Fibroblast of skin of right biceps (primary cell): ENCODE data around the gene OR8H2.
"Not testable (repeated sequence)": the region's sequence is repeated elsewhere in the genome, so short reads cannot be mapped to it uniquely, and the experiment has no call there.

Experiments
- DNase-seq: peaks from one replicate; pipeline ENCODE4 v3.0.0-alpha.2; 2013

Gene OR8H2, protein sequence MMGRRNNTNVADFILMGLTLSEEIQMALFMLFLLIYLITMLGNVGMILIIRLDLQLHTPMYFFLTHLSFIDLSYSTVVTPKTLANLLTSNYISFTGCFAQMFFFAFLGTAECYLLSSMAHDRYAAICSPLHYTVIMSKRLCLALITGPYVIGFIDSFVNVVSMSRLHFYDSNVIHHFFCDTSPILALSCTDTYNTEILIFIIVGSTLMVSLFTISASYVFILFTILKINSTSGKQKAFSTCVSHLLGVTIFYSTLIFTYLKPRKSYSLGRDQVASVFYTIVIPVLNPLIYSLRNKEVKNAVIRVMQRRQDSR

DNA sequence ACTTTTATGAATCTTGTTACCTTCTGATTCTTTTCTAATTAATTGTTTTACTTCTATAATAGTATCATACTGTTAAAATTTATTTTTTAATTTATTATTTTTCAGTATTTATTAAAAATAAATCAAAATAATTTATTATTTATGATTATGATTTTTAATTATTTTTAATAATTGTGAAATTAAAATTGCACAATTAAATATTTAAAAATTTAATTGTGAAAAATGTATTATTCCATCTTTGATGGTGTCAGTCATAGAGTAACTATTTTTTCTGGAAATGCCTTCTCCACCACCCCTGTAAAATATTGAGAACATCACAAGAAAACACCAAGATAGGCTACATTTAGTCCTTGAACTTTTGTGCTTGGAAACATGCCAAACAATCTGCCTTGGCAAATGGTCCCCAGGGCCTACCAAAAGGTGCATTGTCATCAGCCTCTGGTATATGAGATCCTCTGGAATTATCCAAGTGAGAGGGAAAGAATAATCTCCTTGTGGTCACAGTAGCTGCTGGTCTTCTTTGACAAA, at the start of gene OR8H2:
TSS of gene OR8H2 (plus strand) at position 478 of the 528 bp plus-strand sequence. CDS start 1,356 bp downstream, outside the sequence.
- DNase-seq: no peak

DNA sequence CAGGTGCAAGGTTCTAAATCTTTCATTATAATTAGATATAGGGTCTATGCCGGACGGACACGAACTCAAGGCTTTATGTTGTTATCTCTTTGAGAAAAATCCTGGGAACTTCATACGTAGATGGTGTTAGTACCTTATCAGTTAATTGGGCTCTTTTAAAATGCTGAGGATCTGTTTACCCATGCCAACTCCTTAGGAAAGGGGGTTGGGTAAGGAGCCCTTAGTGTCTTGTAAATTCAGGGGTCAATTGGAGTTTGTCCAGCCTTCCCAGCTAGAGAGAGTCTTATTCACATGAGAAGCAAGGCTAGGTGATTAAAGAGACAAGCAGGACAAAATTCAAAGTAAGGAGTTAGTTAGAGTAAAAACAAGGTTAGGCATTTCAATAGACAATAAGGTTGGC, 47.1 kb upstream of the OR8H2 start:
- DNase-seq: not testable (repeated sequence)

DNA sequence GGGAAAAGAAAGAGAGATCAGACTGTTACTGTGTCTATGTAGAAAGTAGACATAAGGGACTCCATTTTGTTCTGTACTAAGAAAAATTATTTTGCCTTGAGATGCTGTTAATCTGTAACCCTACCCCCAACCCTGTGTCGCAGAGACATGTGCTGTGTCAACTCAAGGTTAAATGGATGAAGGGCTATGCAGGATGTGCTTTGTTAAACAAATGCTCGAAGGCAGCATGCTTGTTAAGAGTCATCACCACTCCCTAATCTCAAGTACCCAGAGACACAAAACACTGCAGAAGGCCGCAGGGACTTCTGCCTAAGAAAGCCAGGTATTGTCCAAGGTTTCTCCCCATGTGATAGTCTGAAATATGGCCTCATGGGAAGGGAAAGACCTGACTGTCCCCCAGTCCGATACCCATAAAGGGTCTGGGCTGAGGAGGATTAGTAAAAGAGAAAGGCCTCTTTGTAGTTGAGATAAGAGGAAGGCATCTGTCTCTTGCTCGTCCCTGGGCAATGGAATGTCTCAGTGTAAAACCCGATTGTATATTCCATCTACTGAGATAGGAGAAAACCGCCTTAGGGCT, 45.7 kb upstream of the OR8H2 start:
- DNase-seq: not testable (repeated sequence)

DNA sequence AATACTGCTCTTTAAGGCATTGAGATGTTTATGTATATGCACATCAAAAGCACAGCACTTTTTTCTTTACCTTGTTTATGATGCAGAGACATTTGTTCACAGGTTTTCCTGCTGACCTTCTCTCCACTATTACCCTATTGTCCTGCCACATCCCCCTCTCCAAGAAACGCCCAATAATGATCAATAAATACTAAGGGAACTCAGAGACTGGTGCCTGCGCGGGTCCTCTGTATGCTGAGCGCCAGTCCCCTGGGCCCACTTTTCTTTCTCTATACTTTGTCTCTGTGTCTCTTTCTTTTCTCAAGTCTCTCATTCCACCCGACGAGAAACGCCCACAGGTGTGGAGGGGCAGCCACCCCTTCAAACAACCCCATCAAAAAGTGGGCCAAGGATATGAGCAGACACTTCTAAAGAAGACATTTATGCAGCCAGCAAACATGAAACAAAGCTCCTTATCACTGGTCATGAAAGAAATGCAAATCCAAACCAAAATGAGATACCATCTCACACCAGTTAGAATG, 45.2 kb upstream of the OR8H2 start:
- DNase-seq: not testable (repeated sequence)

DNA sequence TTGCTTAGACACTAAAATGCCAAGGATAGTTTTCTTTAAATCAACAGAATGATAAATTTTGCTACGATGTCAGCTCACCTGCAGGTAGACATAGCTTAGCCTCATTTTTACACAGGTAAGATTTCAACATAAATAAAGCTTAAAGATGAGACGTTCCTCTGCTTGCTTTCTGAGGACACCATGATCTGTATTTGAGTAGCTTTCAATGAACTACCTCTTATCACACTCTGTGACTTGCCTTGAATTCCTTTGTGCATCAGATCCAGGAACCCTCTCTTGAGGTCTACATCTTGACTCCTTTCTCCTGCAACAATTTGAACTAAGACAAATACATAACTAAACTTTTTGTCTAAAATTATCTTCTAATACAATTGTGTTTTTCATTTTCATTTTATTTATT, 36.5 kb upstream of the OR8H2 start:
- no peak for DNase-seq

DNA sequence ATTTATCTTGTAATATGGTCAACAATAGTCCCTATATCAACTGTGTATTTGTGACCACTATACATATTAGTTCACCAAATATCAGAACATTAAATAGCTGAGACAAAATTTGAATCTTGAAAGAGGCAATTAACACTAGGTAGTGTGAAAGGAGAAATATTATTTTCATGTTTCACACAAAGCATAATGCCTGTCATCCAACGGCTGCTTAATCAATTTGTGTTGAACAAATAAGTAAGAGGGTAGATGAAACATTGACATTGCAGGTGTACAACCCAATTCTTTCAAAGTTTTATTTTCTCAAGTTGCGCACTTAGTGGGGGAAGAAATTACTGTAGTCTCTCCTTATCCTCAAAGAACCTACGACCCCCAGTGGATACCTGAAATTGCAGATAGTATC, 13.8 kb upstream of the OR8H2 start:
- DNase-seq: no peak

DNA sequence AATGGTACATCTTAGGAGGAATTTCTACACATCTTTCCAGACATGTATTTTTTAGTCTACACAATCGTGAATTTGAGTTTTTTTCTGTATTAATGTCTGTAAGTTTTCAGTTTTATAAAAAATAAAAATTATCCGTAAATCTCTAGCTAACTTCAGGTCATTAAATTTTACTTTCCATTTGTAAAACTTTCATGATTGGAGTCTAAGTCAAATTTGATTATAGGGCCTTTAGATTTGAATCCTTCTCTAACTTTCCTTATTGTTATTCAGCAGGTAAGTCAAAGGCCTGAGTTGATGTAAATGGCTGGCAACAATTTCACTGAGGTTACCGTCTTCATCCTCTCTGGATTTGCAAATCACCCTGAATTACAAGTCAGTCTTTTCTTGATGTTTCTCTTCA, 10.5 kb upstream of the OR8H2 start, which contains the start of gene OR8I2:
TSS of gene OR8I2 (plus strand) at position 301 of the 400 bp plus-strand sequence. CDS start at position 301, 0 bp downstream.
- DNase-seq: no peak

DNA sequence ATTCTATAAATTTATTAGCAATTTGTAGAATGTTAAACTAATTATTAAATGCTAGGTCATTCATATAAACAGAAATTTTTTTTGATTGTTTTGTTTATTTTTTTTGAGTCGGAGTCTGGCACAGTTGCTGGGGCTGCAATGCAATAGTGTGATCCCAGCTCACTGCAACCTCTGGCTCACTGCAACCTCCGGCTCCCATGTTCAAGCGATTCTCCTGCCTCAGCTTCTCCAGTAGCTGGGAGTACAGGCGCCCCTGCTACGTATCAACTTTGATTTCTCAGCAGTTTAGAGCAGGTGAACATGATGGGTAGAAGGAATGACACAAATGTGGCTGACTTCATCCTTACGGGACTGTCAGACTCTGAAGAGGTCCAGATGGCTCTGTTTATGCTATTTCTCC, 18.6 kb downstream of the OR8H2 start, which contains the start of gene OR8H3:
TSS of gene OR8H3 (plus strand) at position 301 of the 400 bp plus-strand sequence. CDS start at position 301, 0 bp downstream.
- no peak for DNase-seq

DNA sequence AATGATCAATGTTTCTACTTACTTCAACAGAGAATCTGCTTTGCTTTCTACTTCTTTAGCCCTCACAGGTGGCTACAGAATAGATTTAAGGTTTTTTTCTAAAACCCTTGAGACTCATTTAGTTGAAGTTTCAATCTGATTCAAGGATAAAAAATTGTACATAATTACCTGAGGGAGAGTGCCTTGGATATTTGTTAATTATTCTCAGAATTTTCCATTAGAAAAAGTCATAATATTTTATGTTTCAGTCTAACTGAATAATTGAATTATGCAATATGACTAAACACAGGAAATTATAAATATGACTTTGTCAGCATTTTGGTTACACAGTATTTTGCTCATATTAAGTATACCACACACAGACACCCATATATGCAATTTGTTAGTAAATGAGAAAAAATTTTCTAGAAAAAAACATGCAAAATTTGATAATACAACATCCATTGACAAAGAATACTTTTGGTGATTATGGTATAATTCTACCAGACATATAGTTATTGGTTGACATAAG, 36.7 kb downstream of the OR8H2 start, which contains the start of gene OR8J3:
TSS of gene OR8J3 (minus strand) at position 51 of the 511 bp plus-strand sequence. CDS start 2,483 bp downstream, outside the sequence.
- DNase-seq: no peak

DNA sequence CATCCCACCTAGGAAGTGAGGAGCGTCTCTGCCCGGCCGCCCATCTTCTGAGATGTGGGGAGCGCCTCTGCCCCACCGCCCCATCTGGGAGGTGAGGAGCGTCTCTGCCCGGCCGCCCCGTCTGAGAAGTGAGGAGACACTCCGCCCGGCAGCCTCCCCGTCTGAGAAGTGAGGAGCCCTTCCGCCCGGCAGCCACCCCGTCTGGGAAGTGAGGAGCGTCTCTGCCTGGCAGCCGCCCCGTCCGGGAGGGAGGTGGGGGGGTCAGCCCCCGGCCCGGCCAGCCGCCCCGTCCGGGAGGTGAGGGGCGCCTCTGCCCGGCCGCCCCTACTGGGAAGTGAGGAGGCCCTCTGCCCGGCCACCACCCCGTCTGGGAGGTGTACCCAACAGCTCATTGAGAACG, 40.2 kb downstream of the OR8H2 start:
- DNase-seq: not testable (repeated sequence)

DNA sequence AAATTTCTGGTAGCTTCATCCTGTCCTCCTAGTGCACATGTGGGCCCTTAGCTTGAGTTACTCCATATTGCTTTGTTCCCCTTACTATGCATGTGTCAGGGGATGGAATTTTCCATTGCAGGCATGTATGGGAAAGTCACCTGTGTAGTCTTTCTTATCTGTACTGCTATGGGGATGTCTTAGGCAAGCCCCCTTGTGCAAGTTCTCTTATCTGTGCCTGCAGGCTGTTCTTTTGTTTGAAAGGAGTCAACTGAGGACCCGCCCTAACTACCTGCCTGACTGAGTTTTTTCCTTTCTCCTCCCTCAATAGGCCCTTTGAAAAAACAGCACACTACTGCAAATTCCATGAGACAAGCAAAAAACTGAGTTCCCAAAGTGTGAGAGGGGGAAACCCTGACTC, 47.9 kb downstream of the OR8H2 start:
- DNase-seq: no peak

DNA sequence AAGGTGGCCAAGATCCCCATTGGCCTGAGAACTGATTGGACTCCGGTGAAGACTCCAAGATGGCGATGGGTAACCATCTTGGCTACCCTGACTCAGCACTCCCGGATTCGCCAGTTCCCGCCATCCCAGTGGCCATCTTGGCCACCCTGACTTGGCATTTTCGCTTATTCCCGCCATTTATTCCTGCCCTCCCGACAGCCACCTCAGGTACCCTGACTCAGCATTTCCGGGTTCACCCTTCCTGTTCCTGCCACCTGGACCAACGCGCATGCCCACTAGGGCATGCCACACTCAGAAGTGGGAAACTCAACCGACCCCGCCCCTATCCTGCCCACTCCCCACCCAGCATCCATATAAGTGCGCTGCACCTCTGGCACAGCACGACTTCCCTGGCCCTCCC, 48.8 kb downstream of the OR8H2 start:
- no peak for DNase-seq
